ENCODE results near the gene WDR18.

WDR18 gene

DNA sequence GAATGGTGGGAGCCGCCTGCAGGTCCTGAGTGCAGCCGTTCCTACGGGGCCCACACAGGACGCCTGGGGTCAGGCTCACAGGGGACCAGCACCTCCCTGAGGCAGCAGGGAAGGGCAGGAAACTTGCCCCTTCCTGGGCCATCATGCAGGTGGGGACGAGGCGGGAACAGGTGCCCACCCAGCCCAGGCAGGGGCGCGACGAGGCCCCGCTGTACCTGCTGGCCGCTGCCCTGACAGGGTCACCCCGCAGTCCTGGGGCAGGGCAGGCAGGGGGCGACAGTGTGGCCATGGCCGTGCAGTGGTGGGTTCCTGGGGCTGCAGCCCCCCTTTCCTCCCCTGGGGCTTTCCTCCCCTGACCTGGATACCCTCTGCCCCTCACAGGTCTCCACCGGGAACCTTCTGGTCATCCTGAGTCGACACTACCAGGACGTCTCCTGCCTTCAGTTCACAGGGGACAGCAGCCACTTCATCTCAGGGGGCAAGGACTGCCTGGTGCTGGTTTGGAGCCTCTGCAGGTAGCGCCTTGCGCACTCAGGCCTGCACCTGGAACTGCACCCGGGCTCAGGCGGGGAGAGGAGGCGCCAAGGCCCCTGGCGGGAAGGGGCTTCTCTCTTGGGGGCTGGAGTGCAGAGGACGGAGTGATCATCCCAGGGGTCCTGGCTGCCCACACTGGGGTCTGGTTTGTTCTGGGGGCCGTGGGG, 5.4 kb downstream of the WDR18 start:
- intact Hi-C loops (cut with DNase I) = no loop called here
- peak in 1 of 10 donors; percentile 80 for DNase-seq

DNA sequence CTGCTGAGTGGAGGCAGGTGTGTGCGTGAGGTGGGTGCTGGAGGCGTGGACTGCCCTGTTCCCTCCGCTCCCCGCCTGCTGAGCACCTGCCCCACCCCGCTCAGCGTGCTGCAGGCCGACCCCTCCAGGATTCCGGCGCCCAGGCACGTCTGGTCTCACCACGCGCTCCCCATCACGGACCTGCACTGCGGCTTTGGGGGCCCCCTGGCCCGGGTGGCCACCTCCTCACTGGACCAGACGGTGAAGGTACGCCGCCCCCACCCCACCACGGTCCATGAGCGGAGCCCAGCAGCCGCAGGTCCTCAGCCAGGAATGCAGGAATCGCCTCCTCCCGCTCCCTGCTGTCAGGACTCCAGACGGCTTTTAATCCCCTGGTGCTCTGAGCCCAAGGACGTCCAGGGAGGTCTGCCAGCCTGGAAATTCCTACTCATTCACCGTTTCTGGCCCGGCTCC, 6.0 kb downstream of the WDR18 start:
- DNase-seq = peak in 1 of 10 donors; percentile 74
- intact Hi-C loops (cut with DNase I) = no loop called here

- intact Hi-C loops (cut with DNase I) = no loop called here
- DNase-seq = peak in 1 of 10 donors; percentile 83
Observed at GRCh38 chr19:990746-991145, 6.6 kb downstream of the WDR18 start.

- intact Hi-C loops (cut with DNase I) = no loop called here
- peak in 1 of 10 donors; percentile 73 for DNase-seq
Observed at GRCh38 chr19:991174-991931, 7.2 kb downstream of the WDR18 start.

GRCh38 chr19:991932-992669, 8.0 kb downstream of the WDR18 start:
- peak in 1 of 10 donors; percentile 85 for DNase-seq
- intact Hi-C loops (cut with DNase I) = no loop called here

DNA sequence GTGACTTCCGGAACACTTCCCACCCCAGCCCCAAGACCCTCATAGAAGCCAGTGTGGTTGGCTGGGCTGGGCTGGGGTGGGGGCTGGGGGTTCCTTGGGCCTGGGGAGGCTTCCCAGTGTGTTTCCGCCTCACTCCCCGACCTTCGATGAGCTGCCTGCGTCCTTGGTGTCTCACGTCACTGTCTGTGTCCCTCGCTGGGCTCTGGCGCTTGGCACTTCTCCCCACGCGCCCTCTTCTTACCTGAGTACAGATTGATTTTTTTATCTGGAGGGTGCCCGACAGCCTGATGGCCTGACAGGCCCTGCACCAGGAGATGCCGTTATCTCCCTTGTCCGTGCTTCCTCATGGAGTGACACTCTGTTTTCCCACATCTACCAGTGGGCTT, 8.5 kb downstream of the WDR18 start:
- no peak for DNase-seq
- intact Hi-C loops (cut with DNase I) = no loop called here

DNA sequence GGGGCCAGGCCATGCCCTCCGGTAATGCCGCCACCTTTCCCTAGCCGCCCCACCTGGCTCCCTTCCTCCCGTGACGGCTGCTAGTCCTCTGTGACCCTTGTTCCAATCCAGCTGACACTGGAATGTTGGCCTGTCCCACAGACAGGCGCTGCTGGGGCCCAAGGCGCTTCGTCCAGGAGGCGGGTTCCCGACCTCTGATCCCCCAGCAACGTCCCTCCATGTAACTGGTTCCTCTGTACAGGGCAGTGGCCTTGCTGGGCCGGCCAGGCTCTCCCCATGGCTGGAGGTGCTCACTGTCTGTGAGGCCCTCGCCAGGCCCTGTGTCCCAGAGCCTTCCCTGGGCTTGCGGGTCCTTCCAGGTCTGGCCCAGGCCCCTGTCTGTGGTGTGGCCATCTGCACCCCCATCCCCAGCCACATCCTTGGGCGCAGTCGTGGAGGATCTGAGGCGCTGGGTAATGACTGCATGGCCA, 9.3 kb downstream of the WDR18 start:
- intact Hi-C loops (cut with DNase I) = no loop called here
- no peak for DNase-seq

- intact Hi-C loops (cut with DNase I) = no loop called here
- DNase-seq = no peak
Observed at GRCh38 chr19:993831-994393, 9.8 kb downstream of the WDR18 start.

DNA sequence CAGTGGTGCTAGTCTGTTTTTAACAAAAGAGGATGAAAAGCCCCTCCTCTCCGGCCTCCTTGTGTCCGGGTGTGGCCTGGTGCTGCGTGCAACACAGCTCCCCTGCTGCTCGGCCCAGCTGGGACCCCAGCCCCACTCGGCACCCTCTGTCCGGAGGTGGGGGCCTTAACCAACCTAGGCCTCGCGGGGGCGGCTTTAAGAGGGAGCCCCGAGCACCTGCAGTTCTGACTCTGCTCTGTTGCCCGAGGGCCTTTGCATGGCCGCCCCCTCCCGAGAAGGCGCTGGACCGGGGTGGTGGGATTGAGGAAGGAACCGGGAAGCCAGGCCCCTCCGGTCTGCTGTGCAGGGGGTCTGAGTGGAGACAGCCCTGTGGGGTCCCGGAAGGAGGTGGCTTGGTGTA, 10.4 kb downstream of the WDR18 start:
- intact Hi-C loops (cut with DNase I) = no loop called here
- DNase-seq = no peak

- intact Hi-C loops (cut with DNase I) = no loop called here
- DNase-seq = no peak
Observed at GRCh38 chr19:995051-995827, 11.1 kb downstream of the WDR18 start.

GRCh38 chr19:996051-996838, 12.1 kb downstream of the WDR18 start:
- no peak for DNase-seq
- intact Hi-C loops (cut with DNase I) = no loop called here

DNA sequence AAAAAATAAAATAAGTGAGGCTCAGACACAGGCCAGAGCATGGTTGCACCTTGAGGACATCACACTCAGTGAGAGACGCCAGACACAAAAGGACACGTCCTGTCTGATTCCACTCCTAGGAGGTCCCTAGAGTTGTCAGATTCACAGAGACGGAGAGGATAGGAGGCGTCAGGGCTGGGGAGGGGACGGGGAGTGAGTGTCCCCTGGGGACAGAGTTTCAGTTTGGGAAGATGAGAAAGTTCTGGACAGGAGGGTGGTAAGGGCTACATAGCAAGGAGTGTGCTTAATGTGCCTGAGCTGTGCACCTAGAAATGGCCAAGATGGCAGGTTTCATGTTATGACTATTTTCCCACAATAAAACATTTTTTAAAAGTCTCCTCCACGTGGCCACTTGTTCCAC, 13.9 kb downstream of the WDR18 start:
- no peak for DNase-seq
- intact Hi-C loops (cut with DNase I) = no loop called here

GRCh38 chr19:999379-999719, 15.2 kb downstream of the WDR18 start:
- intact Hi-C loops (cut with DNase I) = no loop called here
- DNase-seq = no peak

GRCh38 chr19:1000095-1000494, 15.9 kb downstream of the WDR18 start, which contains the start of gene GRIN3B:
TSS of gene GRIN3B (plus strand) at chr19:1000419. CDS start at chr19:1000438, 19 bp downstream.
- intact Hi-C loops (cut with DNase I) = no loop called here
- peak in 1 of 10 donors; percentile 7 for DNase-seq

GRCh38 chr19:1000591-1001537, 16.7 kb downstream of the WDR18 start:
- intact Hi-C loops (cut with DNase I) = no loop called here
- DNase-seq = no peak

DNA sequence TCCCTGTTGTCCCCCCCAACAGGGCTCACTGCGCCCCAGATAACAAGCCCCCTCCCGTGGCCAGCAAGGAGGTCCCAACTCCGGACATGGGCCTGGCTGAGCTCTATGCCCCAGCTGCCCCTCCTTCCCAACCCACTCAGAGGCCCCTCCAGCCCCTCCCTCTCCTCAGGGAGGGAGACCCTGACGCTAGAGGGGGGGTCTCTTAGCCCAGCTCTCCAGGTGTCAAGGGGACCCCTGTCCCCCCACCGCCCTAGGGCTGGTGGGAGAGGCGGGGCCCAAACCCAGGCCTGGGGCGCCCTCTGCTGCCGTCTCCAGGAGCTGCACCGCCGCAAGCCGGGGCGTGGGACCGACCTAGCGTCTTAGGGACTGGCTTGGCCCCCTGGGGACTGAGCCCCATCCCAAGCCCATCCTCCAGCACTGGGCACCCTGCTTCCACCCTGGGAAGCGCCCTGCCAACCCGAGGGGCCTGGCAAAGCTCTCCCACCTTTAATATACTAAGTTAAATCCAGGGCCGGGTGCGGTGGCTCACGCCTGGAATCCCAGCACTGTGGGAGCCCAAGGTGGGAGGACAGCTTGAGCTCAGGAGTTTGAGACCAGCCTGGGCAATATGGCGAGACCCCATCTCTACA, 17.5 kb downstream of the WDR18 start:
- intact Hi-C loops (cut with DNase I) = no loop called here
- DNase-seq = peak in 6 of 10 donors; percentile 47 to 92 (median 54)

DNA sequence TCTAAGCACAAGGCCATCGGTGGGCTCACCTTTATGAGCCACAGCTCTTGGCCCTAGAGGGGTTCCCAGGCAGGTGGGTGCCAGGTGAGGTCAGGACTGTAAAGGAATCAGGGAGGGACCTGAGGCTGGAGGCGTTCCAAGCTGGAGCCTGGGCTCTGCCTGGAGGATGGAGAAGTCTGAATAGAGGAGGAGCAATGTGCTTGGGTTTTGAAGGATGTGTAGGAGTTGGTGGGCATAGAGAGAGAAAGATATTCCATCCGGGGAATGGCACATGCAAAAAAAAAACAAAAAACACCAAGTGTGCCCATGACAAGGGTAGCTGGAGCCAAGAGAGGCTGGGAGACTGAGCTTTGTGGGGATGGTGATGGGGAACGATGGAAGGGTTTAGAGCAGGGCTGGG, 18.5 kb downstream of the WDR18 start:
- DNase-seq = no peak
- intact Hi-C loops (cut with DNase I) = no loop called here

DNA sequence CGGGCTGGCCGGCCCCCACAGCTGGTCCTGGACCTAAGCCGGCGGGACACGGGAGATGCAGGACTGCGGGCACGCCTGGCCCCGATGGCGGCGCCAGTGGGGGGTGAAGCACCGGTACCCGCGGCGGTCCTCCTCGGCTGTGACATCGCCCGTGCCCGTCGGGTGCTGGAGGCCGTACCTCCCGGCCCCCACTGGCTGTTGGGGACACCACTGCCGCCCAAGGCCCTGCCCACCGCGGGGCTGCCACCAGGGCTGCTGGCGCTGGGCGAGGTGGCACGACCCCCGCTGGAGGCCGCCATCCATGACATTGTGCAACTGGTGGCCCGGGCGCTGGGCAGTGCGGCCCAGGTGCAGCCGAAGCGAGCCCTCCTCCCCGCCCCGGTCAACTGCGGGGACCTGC, 19.1 kb downstream of the WDR18 start:
- no peak for DNase-seq
- intact Hi-C loops (cut with DNase I) = no loop called here
